GM23338 (cell line): ENCODE measurements around the gene SLX4IP. TPM values are rescaled to one million over a fixed set of nuclear protein-coding genes. Genes with fewer than 3 reads are reported as not detected.

ENCODE experiments used
- ATAC-seq: fragments of 200-7000 bp; cut with Tn5 transposase; 3 replicates; pipeline ENCODE4 v1.9.1; 2020
- DNase-seq: peaks from one replicate; pipeline ENCODE4 v3.0.0-alpha.2; 2015; ENCODE audit warnings: low spot score
- H2AFZ ChIP-seq: fragments of 200-600 bp; sonication (generic); 2 replicates; pipeline ENCODE4 v1.8.0; 2016; ENCODE audit warnings: antibody characterized with exemption, mild to moderate bottlenecking, moderate library complexity
- H3F3A ChIP-seq: fragments of 200-600 bp; sonication (generic); replicated peaks from 2 replicates; pipeline ENCODE4 v1.8.0; 2017; ENCODE audit warnings: antibody characterized with exemption, mixed run types, low read depth
- H3K27ac ChIP-seq: fragments of 200-600 bp; sonication (generic); 2 replicates; pipeline ENCODE4 v1.6.1; 2016; ENCODE audit warnings: low read depth
- H3K27me3 ChIP-seq: fragments of 200-600 bp; sonication (generic); 2 replicates; pipeline ENCODE4 v1.8.0; 2016; ENCODE audit warnings: mild to moderate bottlenecking, mixed run types, moderate library complexity; ENCODE audit not compliant: insufficient read depth
- H3K36me3 ChIP-seq: fragments of 200-600 bp; sonication (generic); 2 replicates; pipeline ENCODE4 v1.8.0; 2016; ENCODE audit warnings: mild to moderate bottlenecking; ENCODE audit not compliant: insufficient read depth
- H3K4me1 ChIP-seq: fragments of 200-600 bp; sonication (generic); 2 replicates; pipeline ENCODE4 v1.8.0; 2016; ENCODE audit warnings: mild to moderate bottlenecking, moderate library complexity; ENCODE audit not compliant: insufficient read depth
- H3K4me2 ChIP-seq: fragments of 200-600 bp; sonication (generic); 2 replicates; pipeline ENCODE4 v1.7.1; 2017; ENCODE audit warnings: mixed run types
- H3K4me3 ChIP-seq: fragments of 200-600 bp; sonication (generic); 2 replicates; pipeline ENCODE4 v1.6.1; 2016; ENCODE audit warnings: mixed run types
- H3K79me2 ChIP-seq: fragments of 200-600 bp; sonication (generic); replicated peaks from 2 replicates; pipeline ENCODE4 v1.8.0; 2017; ENCODE audit warnings: mild to moderate bottlenecking; ENCODE audit not compliant: insufficient read depth
- H3K9me2 ChIP-seq: fragments of 200-600 bp; sonication (generic); 2 replicates; pipeline ENCODE4 v1.8.0; 2017; ENCODE audit not compliant: insufficient read depth
- H4K20me1 ChIP-seq: fragments of 200-600 bp; sonication (generic); replicated peaks from 2 replicates; pipeline ENCODE4 v1.8.0; 2017; ENCODE audit warnings: mild to moderate bottlenecking; ENCODE audit not compliant: insufficient read depth
- H3K27ac Mint-ChIP-seq: 2 replicates; pipeline ENCODE4 v1.8.0; 2020; ENCODE audit warnings: inconsistent platforms, mild to moderate bottlenecking, moderate library complexity, mixed read lengths
- H3K27me3 Mint-ChIP-seq: 3 replicates; pipeline ENCODE4 v1.8.0; 2022; ENCODE audit warnings: low read depth, mild to moderate bottlenecking, moderate library complexity, mixed read lengths, inconsistent platforms; ENCODE audit not compliant: insufficient read depth, poor library complexity
- H3K36me3 Mint-ChIP-seq: 3 replicates; pipeline ENCODE4 v1.8.0; 2021; ENCODE audit warnings: low read depth, mild to moderate bottlenecking, inconsistent platforms, moderate library complexity, mixed read lengths
- H3K4me1 Mint-ChIP-seq: 3 replicates; pipeline ENCODE4 v1.8.0; 2020; ENCODE audit warnings: mild to moderate bottlenecking, inconsistent platforms, mixed read lengths
- H3K4me3 Mint-ChIP-seq: 3 replicates; pipeline ENCODE4 v1.8.0; 2021; ENCODE audit warnings: moderate library complexity, mild to moderate bottlenecking, inconsistent platforms, mixed read lengths
- H3K9me3 Mint-ChIP-seq: 3 replicates; pipeline ENCODE4 v1.8.0; 2020; ENCODE audit warnings: moderate library complexity, mild to moderate bottlenecking, inconsistent platforms, mixed read lengths
- CREB1 ChIP-seq: fragments of 250-450 bp; sonication (Bioruptor Pico); IDR thresholded peaks from 2 replicates; pipeline ENCODE4 v1.5.0; 2020; ENCODE audit warnings: low read depth, mild to moderate bottlenecking, moderate library complexity
- EZH2phosphoT487 ChIP-seq: fragments of 200-600 bp; sonication (generic); IDR thresholded peaks from one replicate; pipeline ENCODE4 v1.8.1; 2018; ENCODE audit warnings: antibody characterized with exemption; ENCODE audit not compliant: unreplicated experiment
- JUNB ChIP-seq: IDR thresholded peaks from one replicate; pipeline ENCODE4 v1.6.1; 2016; ENCODE audit warnings: antibody characterized with exemption; ENCODE audit not compliant: unreplicated experiment
- ZNF114 ChIP-seq: fragments of 250-450 bp; sonication (Bioruptor Pico); IDR thresholded peaks from 2 replicates; pipeline ENCODE4 v1.5.0; 2020; ENCODE audit warnings: mild to moderate bottlenecking, moderate library complexity
- ZNF331 ChIP-seq: fragments of 250-450 bp; sonication (Bioruptor Pico); IDR thresholded peaks from 2 replicates; pipeline ENCODE4 v1.5.0; 2020; ENCODE audit warnings: low read depth, mild to moderate bottlenecking, moderate library complexity
- polyA plus RNA-seq: library from polyadenylated mRNA; unstranded; fragments of >200 nt; fragmentation: Nextera tagmentation; extraction: Ambion mirVana; gene quantifications from 2 replicates; pipeline ENCODE4 v1.2.1, GENCODE V29; 2016
- total RNA-seq: library from RNA; depleted of rRNA; stranded (reverse); fragments of >200 nt; shearing (Covaris generic); gene quantifications from 2 replicates; pipeline ENCODE4 v1.2.3, GENCODE V29; 2014
- TF ChIP-seq, protein P1 (sequence below), 2 experiments: fragments of 200-600 bp in 1 of 2; sonication (generic) in 1 of 2; conservative IDR thresholded peaks; 2 replicates each; pipeline versions ENCODE4 v1.5.1 to v1.6.1; 2016 to 2017; ENCODE audit warnings: antibody characterized with exemption in 2 of 2, low read depth in 2 of 2, mild to moderate bottlenecking in 2 of 2, moderate library complexity in 1 of 2
- TF ChIP-seq, protein P2 (sequence below): IDR thresholded peaks from 2 replicates; pipeline ENCODE4 v1.6.1; 2016; ENCODE audit warnings: antibody characterized with exemption

Gene SLX4IP
- total and polyA plus RNA-seq, 2 experiments from 2014 or later, result 9.1 to 9.8 TPM

DNA sequence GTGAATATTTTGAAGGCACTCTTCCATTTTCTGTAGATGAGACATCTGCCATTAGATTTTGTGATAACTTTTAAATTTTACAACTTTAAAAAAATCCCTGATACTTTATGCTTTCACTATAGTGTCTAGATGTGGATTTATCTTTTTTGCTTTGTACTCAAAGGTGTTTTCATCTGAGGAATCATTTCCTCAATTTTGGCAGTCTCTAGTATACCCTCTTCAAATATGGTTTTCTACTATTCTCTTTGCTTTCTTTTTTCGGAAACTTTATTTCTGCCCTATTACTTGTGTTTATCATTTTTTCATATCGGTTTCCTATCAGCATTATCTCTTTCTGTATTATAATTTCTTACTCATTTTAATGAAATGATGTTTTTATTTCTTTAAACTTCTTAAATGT, 62.2 kb downstream of the SLX4IP start (continued):
- TF ChIP-seq, protein P1, sequence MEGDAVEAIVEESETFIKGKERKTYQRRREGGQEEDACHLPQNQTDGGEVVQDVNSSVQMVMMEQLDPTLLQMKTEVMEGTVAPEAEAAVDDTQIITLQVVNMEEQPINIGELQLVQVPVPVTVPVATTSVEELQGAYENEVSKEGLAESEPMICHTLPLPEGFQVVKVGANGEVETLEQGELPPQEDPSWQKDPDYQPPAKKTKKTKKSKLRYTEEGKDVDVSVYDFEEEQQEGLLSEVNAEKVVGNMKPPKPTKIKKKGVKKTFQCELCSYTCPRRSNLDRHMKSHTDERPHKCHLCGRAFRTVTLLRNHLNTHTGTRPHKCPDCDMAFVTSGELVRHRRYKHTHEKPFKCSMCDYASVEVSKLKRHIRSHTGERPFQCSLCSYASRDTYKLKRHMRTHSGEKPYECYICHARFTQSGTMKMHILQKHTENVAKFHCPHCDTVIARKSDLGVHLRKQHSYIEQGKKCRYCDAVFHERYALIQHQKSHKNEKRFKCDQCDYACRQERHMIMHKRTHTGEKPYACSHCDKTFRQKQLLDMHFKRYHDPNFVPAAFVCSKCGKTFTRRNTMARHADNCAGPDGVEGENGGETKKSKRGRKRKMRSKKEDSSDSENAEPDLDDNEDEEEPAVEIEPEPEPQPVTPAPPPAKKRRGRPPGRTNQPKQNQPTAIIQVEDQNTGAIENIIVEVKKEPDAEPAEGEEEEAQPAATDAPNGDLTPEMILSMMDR (conservative IDR thresholded peaks at IDR 0.05; ENCODE audit: low read depth in 2 of 2), result no peak

DNA sequence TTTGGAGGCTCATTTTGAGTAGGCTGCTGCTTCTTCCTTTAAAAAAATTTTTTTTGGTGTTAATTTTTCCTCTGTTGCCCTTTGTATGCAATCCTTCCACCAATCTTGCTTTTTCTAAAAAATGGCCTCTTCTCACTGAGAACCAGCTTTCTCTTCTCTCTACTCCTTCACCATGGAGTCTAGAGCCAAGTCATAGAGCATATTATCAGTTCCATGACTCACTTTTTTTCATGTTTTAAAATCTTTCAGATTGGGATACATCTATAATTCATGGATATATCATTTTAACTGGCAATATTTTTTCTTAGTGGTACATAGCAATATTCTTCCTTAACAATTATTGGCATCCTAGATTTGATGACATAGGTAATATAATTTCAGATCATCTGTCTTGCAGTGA, 62.7 kb downstream of the SLX4IP start:
- Mint-ChIP-seq H3K36me3 (no peaks in the 10 kb centered on the region), H3K4me1 (peaks cover 45% of the 10 kb centered on the region), H3K27me3 (no peaks in the 10 kb centered on the region), H3K9me3 (no peaks in the 10 kb centered on the region; the same call in 2 of the 3 replicates), H3K27ac (0 out of 2 replicates have a peak overlapping the region, but pooled peaks have one; percentile 39), H3K4me3 (no peak overlapping the region)
- no peak for ATAC-seq
- Histone ChIP-seq H3K36me3 (no peaks in the 10 kb centered on the region), H2AFZ (no peak overlapping the region), H3K9me2 (no peaks in the 10 kb centered on the region), H4K20me1 (no peaks in the 10 kb centered on the region), H3K79me2 (peaks cover 20% of the 10 kb centered on the region), H3K4me3 (no peak overlapping the region), H3K4me1 (peaks cover 23% of the 10 kb centered on the region), H3K27me3 (no peaks in the 10 kb centered on the region), H3K4me2 (no peak overlapping the region), H3F3A (no peaks in the 10 kb centered on the region), H3K27ac (no peak overlapping the region)
- no peak for DNase-seq
- no peak for TF ChIP-seq EZH2phosphoT487

GRCh38 chr20:10498200-10498599, 63.1 kb downstream of the SLX4IP start:
- Histone ChIP-seq H3K4me2 (no peak overlapping the region), H3F3A (no peaks in the 10 kb centered on the region), H3K4me3 (no peak overlapping the region), H3K9me2 (no peaks in the 10 kb centered on the region), H3K79me2 (peaks cover 24% of the 10 kb centered on the region), H4K20me1 (no peaks in the 10 kb centered on the region), H3K27me3 (no peaks in the 10 kb centered on the region), H2AFZ (no peak overlapping the region), H3K36me3 (no peaks in the 10 kb centered on the region), H3K4me1 (peaks cover 23% of the 10 kb centered on the region), H3K27ac (0 out of 2 replicates have a peak overlapping the region, but pooled peaks have one; percentile 11)
- Mint-ChIP-seq H3K36me3 (no peaks in the 10 kb centered on the region), H3K9me3 (no peaks in the 10 kb centered on the region), H3K27me3 (no peaks in the 10 kb centered on the region), H3K27ac (0 out of 2 replicates have a peak overlapping the region, but pooled peaks have one; percentile 39), H3K4me3 (no peak overlapping the region), H3K4me1 (peaks cover 47% of the 10 kb centered on the region)
- ATAC-seq (peak; percentile 50), DNase-seq (no peak)
- TF ChIP-seq JUNB (no peak), CREB1 (no peak)

- peaks cover 52% of the 10 kb centered on the region for H3K4me1 Mint-ChIP-seq
- Histone ChIP-seq H3F3A (no peaks in the 10 kb centered on the region), H3K79me2 (peaks cover 38% of the 10 kb centered on the region), H2AFZ (no peak overlapping the region), H3K27ac (peak overlapping the region; percentile 34), H3K4me2 (peak overlapping the region; percentile 68), H4K20me1 (no peaks in the 10 kb centered on the region), H3K4me3 (0 out of 2 replicates have a peak overlapping the region, but pooled peaks have one; percentile 17), H3K9me2 (no peaks in the 10 kb centered on the region), H3K36me3 (no peaks in the 10 kb centered on the region), H3K4me1 (peaks cover 23% of the 10 kb centered on the region), H3K27me3 (no peaks in the 10 kb centered on the region)
- ATAC-seq (peak; percentile 58), DNase-seq (no peak)
- H3K9me3 Mint-ChIP-seq, result no peaks in the 10 kb centered on the region
- no peaks in the 10 kb centered on the region for H3K36me3 Mint-ChIP-seq
- H3K27me3 Mint-ChIP-seq, result no peaks in the 10 kb centered on the region
- H3K4me3 Mint-ChIP-seq, result peak overlapping the region; percentile 42
- H3K27ac Mint-ChIP-seq, result peak overlapping the region; percentile 93
- TF ChIP-seq ZNF331 (no peak), ZNF114 (no peak)
- TF ChIP-seq, protein P2, sequence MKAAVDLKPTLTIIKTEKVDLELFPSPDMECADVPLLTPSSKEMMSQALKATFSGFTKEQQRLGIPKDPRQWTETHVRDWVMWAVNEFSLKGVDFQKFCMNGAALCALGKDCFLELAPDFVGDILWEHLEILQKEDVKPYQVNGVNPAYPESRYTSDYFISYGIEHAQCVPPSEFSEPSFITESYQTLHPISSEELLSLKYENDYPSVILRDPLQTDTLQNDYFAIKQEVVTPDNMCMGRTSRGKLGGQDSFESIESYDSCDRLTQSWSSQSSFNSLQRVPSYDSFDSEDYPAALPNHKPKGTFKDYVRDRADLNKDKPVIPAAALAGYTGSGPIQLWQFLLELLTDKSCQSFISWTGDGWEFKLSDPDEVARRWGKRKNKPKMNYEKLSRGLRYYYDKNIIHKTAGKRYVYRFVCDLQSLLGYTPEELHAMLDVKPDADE, result no peak
- TF ChIP-seq, protein P1 (conservative IDR thresholded peaks at IDR 0.05; ENCODE audit: low read depth in 2 of 2), result no peak
Measured at GRCh38 chr20:10501402-10501801, 66.3 kb downstream of the SLX4IP start.
